Liver (tissue), 9 donors: ENCODE data around the gene COBL. TPM values are rescaled to one million over a fixed set of nuclear protein-coding genes. Genes with fewer than 3 reads are reported as not detected.

Source experiments
- DNase-seq: peaks from one replicate; pipeline ENCODE4 v3.0.0-alpha.2; 2017; ENCODE audit warnings: low spot score
- H3K27ac ChIP-seq, 2 donors: one replicate each; pipeline ENCODE4 v1.7.0; 2013; ENCODE audit warnings: inconsistent platforms in 2 of 2, low read length in 2 of 2, control low read depth in 1 of 2, low read depth in 1 of 2, mild to moderate bottlenecking in 1 of 2
- H3K27me3 ChIP-seq, 4 donors: one replicate each; pipeline versions ENCODE4 v1.6.1 to v1.7.0; 2013; ENCODE audit warnings: low read length in 3 of 4, inconsistent platforms in 1 of 4, mild to moderate bottlenecking in 1 of 4, moderate library complexity in 1 of 4; ENCODE audit not compliant: control insufficient read depth in 4 of 4, insufficient read depth in 4 of 4
- H3K36me3 ChIP-seq, 4 donors: one replicate each; pipeline versions ENCODE4 v1.6.1 to v1.7.0; 2013; ENCODE audit warnings: low read length in 3 of 4, mild to moderate bottlenecking in 3 of 4, low read depth in 1 of 4, moderate library complexity in 1 of 4; ENCODE audit not compliant: control insufficient read depth in 4 of 4, insufficient read depth in 3 of 4
- H3K4me1 ChIP-seq, 4 donors: one replicate each; pipeline versions ENCODE4 v1.6.1 to v1.7.0; 2013; ENCODE audit warnings: low read length in 3 of 4, mild to moderate bottlenecking in 3 of 4, moderate library complexity in 1 of 4; ENCODE audit not compliant: control insufficient read depth in 4 of 4, insufficient read depth in 4 of 4
- H3K4me3 ChIP-seq, 3 donors: one replicate each; pipeline versions ENCODE4 v1.6.1 to v1.7.0; 2013; ENCODE audit warnings: low read length in 3 of 3, control low read depth in 1 of 3, low read depth in 1 of 3, mild to moderate bottlenecking in 1 of 3
- H3K9ac ChIP-seq, 2 donors: one replicate each; pipeline ENCODE4 v1.7.0; 2013; ENCODE audit warnings: low read length in 2 of 2, mild to moderate bottlenecking in 2 of 2, moderate library complexity in 2 of 2, control low read depth in 1 of 2, low read depth in 1 of 2
- H3K9me3 ChIP-seq, 4 donors: one replicate each; pipeline versions ENCODE4 v1.6.1 to v1.7.0; 2013; ENCODE audit warnings: low read length in 3 of 4; ENCODE audit not compliant: control insufficient read depth in 4 of 4
- ATF3 ChIP-seq: IDR thresholded peaks from 2 replicates; pipeline ENCODE4 v1.6.1; 2016; ENCODE audit warnings: antibody characterized with exemption
- CTCF ChIP-seq: fragments of 150-350 bp; IDR thresholded peaks from 2 replicates; pipeline ENCODE4 v1.5.1; 2017; ENCODE audit warnings: improper control_type of control experiment, low read depth, low read length; ENCODE audit not compliant: missing input control
- EGR1 ChIP-seq, 2 donors: IDR thresholded peaks; 2 replicates each; pipeline ENCODE4 v1.6.1; 2016 to 2018; ENCODE audit warnings: antibody characterized with exemption in 2 of 2, low read depth in 2 of 2
- FOXA1 ChIP-seq: IDR thresholded peaks from 2 replicates; pipeline ENCODE4 v1.6.1; 2016; ENCODE audit warnings: antibody characterized with exemption
- FOXA2 ChIP-seq: IDR thresholded peaks from 2 replicates; pipeline ENCODE4 v1.6.1; 2016; ENCODE audit warnings: antibody characterized with exemption
- GABPA ChIP-seq, 2 donors: IDR thresholded peaks in 1 of 2; conservative IDR thresholded peaks in 1 of 2; 2 replicates each; pipeline ENCODE4 v1.6.1; 2016; ENCODE audit warnings: antibody characterized with exemption in 2 of 2, mild to moderate bottlenecking in 1 of 2, moderate library complexity in 1 of 2
- HNF4A ChIP-seq, 2 donors: conservative IDR thresholded peaks; 2 replicates each; pipeline ENCODE4 v1.6.1; 2016; ENCODE audit warnings: antibody characterized with exemption in 2 of 2, mild to moderate bottlenecking in 2 of 2
- HNF4G ChIP-seq: IDR thresholded peaks from 2 replicates; pipeline ENCODE4 v1.6.1; 2016; ENCODE audit warnings: antibody characterized with exemption
- JUND ChIP-seq, 2 donors: IDR thresholded peaks; 2 replicates each; pipeline ENCODE4 v1.6.1; 2016; ENCODE audit warnings: antibody characterized with exemption in 2 of 2
- MAX ChIP-seq: IDR thresholded peaks from 2 replicates; pipeline ENCODE4 v1.6.1; 2016; ENCODE audit warnings: antibody characterized with exemption
- NR2F2 ChIP-seq: IDR thresholded peaks from 2 replicates; pipeline ENCODE4 v1.6.1; 2016; ENCODE audit warnings: antibody characterized with exemption
- RAD21 ChIP-seq, 2 donors: IDR thresholded peaks; 2 replicates each; pipeline ENCODE4 v1.6.1; 2016; ENCODE audit warnings: antibody characterized with exemption in 2 of 2, mild to moderate bottlenecking in 2 of 2
- REST ChIP-seq: IDR thresholded peaks from 2 replicates; pipeline ENCODE4 v1.6.1; 2016; ENCODE audit warnings: antibody characterized with exemption, mild to moderate bottlenecking
- RXRA ChIP-seq, 2 donors: IDR thresholded peaks; 2 replicates each; pipeline ENCODE4 v1.6.1; 2017 to 2018; ENCODE audit warnings: antibody characterized with exemption in 2 of 2, mild to moderate bottlenecking in 1 of 2
- TAF1 ChIP-seq: conservative IDR thresholded peaks from 2 replicates; pipeline ENCODE4 v1.6.1; 2016; ENCODE audit warnings: antibody characterized with exemption, mild to moderate bottlenecking
- YY1 ChIP-seq: IDR thresholded peaks from 2 replicates; pipeline ENCODE4 v1.6.1; 2016; ENCODE audit warnings: antibody characterized with exemption, mild to moderate bottlenecking
- ZBTB33 ChIP-seq: IDR thresholded peaks from 2 replicates; pipeline ENCODE4 v1.6.1; 2016; ENCODE audit warnings: antibody characterized with exemption
- WGBS: extraction: QIAGEN DNeasy Blood & Tissue Kit; methylation state at CpG from one replicate; pipeline ENCODE4 v1.1.7; 2013; 5-methylcytosine and 5-hydroxymethylcytosine counted together
- polyA plus RNA-seq, 2 donors: library from polyadenylated mRNA; stranded (reverse) in 1 of 2; unstranded in 1 of 2; fragments of 200-250 nt in 1 of 2; fragments of >200 nt in 1 of 2; fragmentation: Nextera tagmentation in 1 of 2; extraction: Ambion mirVana in 1 of 2; gene quantifications; one replicate each; pipeline versions ENCODE4 v1.2.1 to v1.2.3, GENCODE V29; 2013 to 2015
- total RNA-seq, 2 donors: library from RNA; depleted of rRNA; stranded (reverse); fragments of >200 nt; gene quantifications; one replicate each; pipeline ENCODE4 v1.2.3, GENCODE V29; 2014
- donor health status: healthy.
- donor health status: healthy.
- donor health status: healthy.
- donor health status: healthy.
- donor health status: healthy.

The COBL gene
- total and polyA plus RNA-seq, 4 donors = 5.8 to 18.7 (median 10.7) TPM

GRCh38 chr7:51300762-51301674 is 15.6 kb downstream of the COBL start:
- H3K36me3 ChIP-seq = no peaks in the 10 kb centered on the region
- no peak overlapping the region for H3K4me3 ChIP-seq
- no peak overlapping the region for H3K27ac ChIP-seq
- no peak overlapping the region for H3K9ac ChIP-seq
- no peaks in the 10 kb centered on the region for H3K27me3 ChIP-seq
- 95% methylated on average over 30 of the region's 30 CpGs for WGBS
- TF ChIP-seq CTCF = no peak
- TF ChIP-seq ZBTB33 = no peak
- no peak for TF ChIP-seq HNF4G
- TF ChIP-seq RAD21 (IDR thresholded peaks at IDR 0.05) = no peak
- no peak for TF ChIP-seq MAX
- no peak for TF ChIP-seq EGR1 (IDR thresholded peaks at IDR 0.05; ENCODE audit: low read depth in 2 of 2)
- no peak for TF ChIP-seq ATF3
- TF ChIP-seq YY1 = no peak
- TF ChIP-seq GABPA (IDR thresholded peaks at IDR 0.05 in 1 of 2, conservative IDR thresholded peaks at IDR 0.05 in 1 of 2) = no peak
- TF ChIP-seq FOXA2 = no peak
- no peak for TF ChIP-seq NR2F2
- no peak for TF ChIP-seq TAF1
- no peak for TF ChIP-seq FOXA1
- no peak for TF ChIP-seq REST
- no peak for TF ChIP-seq HNF4A (conservative IDR thresholded peaks at IDR 0.05)
- TF ChIP-seq JUND (IDR thresholded peaks at IDR 0.05) = no peak
- TF ChIP-seq RXRA (IDR thresholded peaks at IDR 0.05) = no peak
- H3K9me3 ChIP-seq = no peaks in the 10 kb centered on the region
- DNase-seq = no peak
- H3K4me1 ChIP-seq = no peaks in the 10 kb centered on the region
